Smooth muscle cell (in vitro differentiated cells): ENCODE results near the gene KCNK3. TPM values are rescaled to one million over a fixed set of nuclear protein-coding genes. Genes with fewer than 3 reads are reported as not detected.
A peak's percentile ranks its signal among the peaks of the same experiment; 100 is the strongest.

ENCODE experiments used
- DNase-seq: peaks from one replicate; lab custom pipeline; 2025; ENCODE audit not compliant: unreplicated experiment; lab: John Stamatoyannopoulos, UW
- H2AFZ ChIP-seq: fragments of 200-600 bp; sonication (generic); 2 replicates; pipeline ENCODE4 v1.6.0; 2016; ENCODE audit warnings: antibody characterized with exemption, low read depth, mild to moderate bottlenecking
- H3F3A ChIP-seq: fragments of 200-600 bp; sonication (generic); 2 replicates; pipeline ENCODE4 v1.6.0; 2017; ENCODE audit warnings: antibody characterized with exemption, low read depth
- H3K27ac ChIP-seq: fragments of 200-600 bp; sonication (generic); 2 replicates; pipeline ENCODE4 v1.5.1; 2016; ENCODE audit warnings: low read depth, mild to moderate bottlenecking
- H3K27me3 ChIP-seq: fragments of 200-600 bp; sonication (generic); 2 replicates; pipeline ENCODE4 v1.6.1; 2016; ENCODE audit warnings: low read depth, mild to moderate bottlenecking
- H3K36me3 ChIP-seq: fragments of 200-600 bp; sonication (generic); 2 replicates; pipeline ENCODE4 v1.5.1; 2016; ENCODE audit warnings: low read depth
- H3K4me1 ChIP-seq: fragments of 200-600 bp; sonication (generic); 2 replicates; pipeline ENCODE4 v1.5.1; 2016; ENCODE audit warnings: low read depth
- H3K4me2 ChIP-seq: fragments of 200-600 bp; sonication (generic); 2 replicates; pipeline ENCODE4 v1.6.0; 2016; ENCODE audit warnings: mild to moderate bottlenecking
- H3K4me3 ChIP-seq: fragments of 200-600 bp; sonication (generic); 2 replicates; pipeline ENCODE4 v1.5.1; 2016; ENCODE audit warnings: mild to moderate bottlenecking
- H3K79me2 ChIP-seq: fragments of 200-600 bp; sonication (generic); 2 replicates; pipeline ENCODE4 v1.6.0; 2016; ENCODE audit warnings: low read depth, mild to moderate bottlenecking
- H3K9ac ChIP-seq: fragments of 200-600 bp; sonication (generic); 2 replicates; pipeline ENCODE4 v1.6.0; 2016; ENCODE audit warnings: low read depth
- H3K9me3 ChIP-seq: fragments of 200-600 bp; sonication (generic); replicated peaks from 2 replicates; pipeline ENCODE4 v1.5.1; 2016; ENCODE audit warnings: low read depth
- H4K20me1 ChIP-seq: fragments of 200-600 bp; sonication (generic); 2 replicates; pipeline ENCODE4 v1.6.0; 2016; ENCODE audit warnings: low read depth
- WGBS: methylation state at CpG from one replicate; pipeline ENCODE4 v1.1.7; 2016; ENCODE audit warnings: low lambda C conversion rate; 5-methylcytosine and 5-hydroxymethylcytosine counted together
- polyA plus RNA-seq: library from polyadenylated mRNA; unstranded; fragments of >200 nt; fragmentation: Nextera tagmentation; extraction: Ambion mirVana; gene quantifications from 2 replicates; pipeline ENCODE4 v1.2.1, GENCODE V29; 2016
- total RNA-seq: library from RNA; depleted of rRNA; stranded (reverse); fragments of >200 nt; gene quantifications from 2 replicates; pipeline ENCODE4 v1.2.3, GENCODE V29; 2014
- TF ChIP-seq, protein P1 (sequence below): fragments of 200-600 bp; sonication (generic); IDR thresholded peaks from 2 replicates; pipeline ENCODE4 v1.5.1; 2017; ENCODE audit warnings: borderline replicate concordance, mild to moderate bottlenecking, antibody characterized with exemption; ENCODE audit not compliant: insufficient read depth, poor library complexity, severe bottlenecking

KCNK3 gene
- total and polyA plus RNA-seq, 2 experiments from 2014 or later = 1.1 to 7.5 TPM

- no peak for DNase-seq
- peak overlapping the region; percentile 2 for H3K4me2 ChIP-seq
- H2AFZ ChIP-seq = peak overlapping the region; percentile 26
- 37% methylated on average over 15 of the region's 19 CpGs for WGBS
- H3K79me2 ChIP-seq = no peaks in the 10 kb centered on the region
- no peak overlapping the region for H3K9ac ChIP-seq
- no peaks in the 10 kb centered on the region for H3K36me3 ChIP-seq
- H3K27me3 ChIP-seq = no peaks in the 10 kb centered on the region
- peaks cover 18% of the 10 kb centered on the region for H3K4me1 ChIP-seq
- H3K27ac ChIP-seq = no peak overlapping the region
- TF ChIP-seq, protein P1, sequence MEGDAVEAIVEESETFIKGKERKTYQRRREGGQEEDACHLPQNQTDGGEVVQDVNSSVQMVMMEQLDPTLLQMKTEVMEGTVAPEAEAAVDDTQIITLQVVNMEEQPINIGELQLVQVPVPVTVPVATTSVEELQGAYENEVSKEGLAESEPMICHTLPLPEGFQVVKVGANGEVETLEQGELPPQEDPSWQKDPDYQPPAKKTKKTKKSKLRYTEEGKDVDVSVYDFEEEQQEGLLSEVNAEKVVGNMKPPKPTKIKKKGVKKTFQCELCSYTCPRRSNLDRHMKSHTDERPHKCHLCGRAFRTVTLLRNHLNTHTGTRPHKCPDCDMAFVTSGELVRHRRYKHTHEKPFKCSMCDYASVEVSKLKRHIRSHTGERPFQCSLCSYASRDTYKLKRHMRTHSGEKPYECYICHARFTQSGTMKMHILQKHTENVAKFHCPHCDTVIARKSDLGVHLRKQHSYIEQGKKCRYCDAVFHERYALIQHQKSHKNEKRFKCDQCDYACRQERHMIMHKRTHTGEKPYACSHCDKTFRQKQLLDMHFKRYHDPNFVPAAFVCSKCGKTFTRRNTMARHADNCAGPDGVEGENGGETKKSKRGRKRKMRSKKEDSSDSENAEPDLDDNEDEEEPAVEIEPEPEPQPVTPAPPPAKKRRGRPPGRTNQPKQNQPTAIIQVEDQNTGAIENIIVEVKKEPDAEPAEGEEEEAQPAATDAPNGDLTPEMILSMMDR = no peak
- H3K9me3 ChIP-seq = no peaks in the 10 kb centered on the region
- no peaks in the 10 kb centered on the region for H3F3A ChIP-seq
- H3K4me3 ChIP-seq = no peak overlapping the region
- H4K20me1 ChIP-seq = no peaks in the 10 kb centered on the region
Measured at GRCh38 chr2:26709323-26710110, 17.0 kb downstream of the KCNK3 start.

DNA sequence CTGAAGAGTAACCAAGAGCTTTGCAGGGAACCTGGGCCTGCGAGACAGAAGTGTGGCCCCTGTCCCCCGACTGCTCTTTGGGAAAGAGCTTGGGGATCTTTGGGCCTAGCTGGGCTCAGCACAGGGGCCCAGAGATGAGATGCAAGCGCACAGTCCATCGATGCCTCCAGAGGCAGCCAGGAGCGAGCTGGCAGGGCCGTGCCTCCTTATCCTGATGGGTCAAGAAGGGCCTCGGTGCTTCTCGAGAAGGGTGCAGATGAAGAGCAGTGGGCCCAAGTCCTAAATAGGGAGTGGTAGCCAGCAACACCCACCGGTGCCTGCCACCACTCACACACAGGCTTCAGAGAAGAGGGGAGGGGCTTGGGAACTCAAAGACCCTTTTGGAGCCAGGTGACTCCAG is 17.6 kb downstream of the KCNK3 start:
- H3F3A ChIP-seq = no peaks in the 10 kb centered on the region
- no peaks in the 10 kb centered on the region for H4K20me1 ChIP-seq
- no peak overlapping the region for H3K27ac ChIP-seq
- WGBS = 78% methylated on average over 9 of the region's 9 CpGs
- TF ChIP-seq, protein P1 = no peak
- no peaks in the 10 kb centered on the region for H3K79me2 ChIP-seq
- peak overlapping the region; percentile 2 for H3K4me2 ChIP-seq
- no peaks in the 10 kb centered on the region for H3K36me3 ChIP-seq
- H3K9ac ChIP-seq = no peak overlapping the region
- no peaks in the 10 kb centered on the region for H3K27me3 ChIP-seq
- DNase-seq = no peak
- no peaks in the 10 kb centered on the region for H3K9me3 ChIP-seq
- peak overlapping the region; percentile 26 for H2AFZ ChIP-seq
- H3K4me3 ChIP-seq = no peak overlapping the region
- peaks cover 18% of the 10 kb centered on the region for H3K4me1 ChIP-seq

DNA sequence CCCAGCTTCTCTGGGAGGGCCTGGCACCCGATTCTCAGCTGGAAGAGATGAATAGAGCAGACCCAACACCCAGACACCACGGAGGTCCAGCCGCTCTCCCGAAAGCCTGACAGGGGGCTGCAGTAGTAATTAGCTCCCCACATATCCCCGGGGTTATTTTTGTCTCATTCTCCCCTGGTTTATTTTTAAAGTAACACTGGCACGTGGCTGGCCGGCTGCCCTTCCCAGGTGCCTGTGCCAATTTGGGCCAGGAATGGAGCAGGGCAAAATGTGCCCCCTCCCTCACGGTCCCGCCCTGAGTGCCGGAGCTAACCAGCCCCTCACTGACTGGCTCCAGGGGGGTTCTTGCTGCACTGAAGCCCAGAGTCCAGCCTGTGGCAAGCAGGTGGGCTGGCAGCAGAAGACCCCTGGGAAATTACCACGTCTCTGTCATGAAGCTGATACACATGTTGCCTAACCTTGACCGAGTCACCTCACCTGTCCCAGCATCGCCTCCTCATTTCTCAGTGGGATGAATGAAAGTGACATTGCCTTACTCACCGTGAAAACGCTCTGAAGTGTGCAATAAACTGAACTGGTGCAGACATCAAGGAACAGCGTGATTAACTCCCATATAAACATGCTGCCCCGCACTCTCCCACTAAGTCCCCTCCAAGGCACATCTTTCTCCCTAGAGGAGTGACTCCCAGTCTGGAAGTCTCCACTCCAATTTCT is 18.4 kb downstream of the KCNK3 start:
- Histone ChIP-seq H3K4me1 (peaks cover 18% of the 10 kb centered on the region), H4K20me1 (no peaks in the 10 kb centered on the region), H3F3A (no peaks in the 10 kb centered on the region), H3K27me3 (no peaks in the 10 kb centered on the region), H3K9ac (no peak overlapping the region), H3K4me2 (no peak overlapping the region), H2AFZ (no peak overlapping the region), H3K79me2 (no peaks in the 10 kb centered on the region), H3K4me3 (no peak overlapping the region), H3K27ac (no peak overlapping the region), H3K9me3 (no peaks in the 10 kb centered on the region), H3K36me3 (no peaks in the 10 kb centered on the region)
- TF ChIP-seq, protein P1 = no peak
- 78% methylated on average over 17 of the region's 17 CpGs for WGBS
- DNase-seq = no peak
